HG03108 (cell line): ENCODE measurements around the gene SPRY4.
"Not testable (repeated sequence)": the region's sequence is repeated elsewhere in the genome, so short reads cannot be mapped to it uniquely, and the experiment has no call there.

Experiments
- ATAC-seq: cut with Tn5 transposase; IDR thresholded peaks from one replicate; pipeline ENCODE4 v1.9.1; 2021; ENCODE audit warnings: moderate library complexity; ENCODE audit not compliant: unreplicated experiment

Gene SPRY4

DNA sequence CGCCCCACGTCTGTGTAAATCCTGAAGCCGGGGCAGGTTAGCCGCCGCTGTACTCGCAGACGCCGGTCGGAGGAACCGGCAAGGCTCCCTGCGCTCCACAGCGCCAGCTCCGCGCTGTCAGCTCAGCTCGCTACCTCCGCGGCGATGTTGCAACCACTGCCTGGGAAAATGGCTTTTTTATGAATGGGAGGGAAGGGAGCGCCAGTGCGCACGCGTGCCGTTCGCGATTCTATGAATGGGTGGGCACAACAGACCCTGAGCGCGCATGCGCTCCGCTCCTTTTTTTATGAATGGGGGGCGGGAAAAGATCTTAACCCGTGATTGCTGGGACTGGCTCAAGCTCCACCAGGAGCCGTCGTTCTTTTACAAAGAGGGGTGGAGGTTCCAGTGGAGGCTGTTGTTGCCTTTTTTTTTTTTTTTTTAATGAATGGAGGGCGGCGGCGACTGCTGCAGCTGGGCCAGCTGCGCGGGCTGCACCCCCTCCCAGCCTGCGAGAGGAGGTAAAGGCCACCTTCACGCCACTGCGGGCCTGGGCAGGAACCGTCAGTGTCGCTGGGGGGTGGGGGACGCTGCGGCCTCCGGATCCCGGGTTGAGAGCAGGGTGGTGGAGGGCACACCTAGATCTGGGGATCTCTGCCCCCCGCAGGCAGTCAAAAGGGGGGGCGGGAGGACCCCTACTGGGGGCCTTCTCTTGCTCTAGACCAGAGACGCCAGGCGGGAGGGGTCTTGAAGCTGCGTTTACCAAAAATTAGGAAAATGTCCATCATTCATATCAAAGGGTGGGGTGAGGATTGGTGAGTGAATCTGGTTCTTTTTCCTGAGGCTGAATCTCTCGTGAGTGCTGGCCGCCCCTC, at the start of gene SPRY4:
Gene SPRY4 (minus strand): TSS at position 151 of the 854 bp plus-strand sequence. CDS start 9,913 bp downstream, outside the sequence.
- ATAC-seq = peak; percentile 69

DNA sequence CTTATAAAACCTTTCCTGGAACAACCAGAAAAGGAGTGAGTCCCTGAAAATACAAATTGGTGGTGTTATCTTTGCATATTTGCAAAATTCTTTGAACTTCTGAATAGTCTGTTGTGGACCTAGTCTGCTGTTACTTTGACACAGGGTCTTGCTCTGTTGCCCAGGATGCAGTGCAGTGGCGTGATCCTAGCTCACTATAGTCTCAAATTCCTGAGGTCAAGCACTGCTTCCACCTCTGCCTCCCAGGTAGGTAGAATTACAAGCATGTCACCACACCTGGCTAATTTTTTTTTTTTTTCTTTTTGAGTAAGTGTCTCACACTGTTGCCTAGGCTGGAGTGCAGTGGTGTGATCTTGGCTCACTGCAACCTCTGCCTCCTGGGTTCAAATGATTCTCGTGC, 43.7 kb upstream of the SPRY4 start:
- ATAC-seq = no peak

DNA sequence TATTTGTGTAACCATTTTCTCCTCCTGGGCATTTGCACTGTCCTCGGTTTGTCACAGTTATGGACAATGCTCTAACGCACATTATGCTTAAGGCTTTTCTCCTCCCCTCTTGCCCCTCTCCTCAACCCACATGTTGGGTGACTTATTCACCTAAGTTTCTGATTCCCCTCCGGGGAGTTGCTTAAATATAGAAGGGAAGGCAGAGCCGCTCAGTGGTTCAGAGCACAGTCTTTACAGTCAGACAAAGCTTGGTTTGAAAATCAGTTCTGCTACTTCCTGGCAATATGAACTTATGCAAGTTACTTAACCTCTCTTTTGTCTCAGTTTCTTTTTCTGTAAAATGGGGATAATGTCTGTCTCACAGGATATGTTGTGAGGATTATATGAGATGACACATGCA, 41.2 kb upstream of the SPRY4 start:
- ATAC-seq = no peak

DNA sequence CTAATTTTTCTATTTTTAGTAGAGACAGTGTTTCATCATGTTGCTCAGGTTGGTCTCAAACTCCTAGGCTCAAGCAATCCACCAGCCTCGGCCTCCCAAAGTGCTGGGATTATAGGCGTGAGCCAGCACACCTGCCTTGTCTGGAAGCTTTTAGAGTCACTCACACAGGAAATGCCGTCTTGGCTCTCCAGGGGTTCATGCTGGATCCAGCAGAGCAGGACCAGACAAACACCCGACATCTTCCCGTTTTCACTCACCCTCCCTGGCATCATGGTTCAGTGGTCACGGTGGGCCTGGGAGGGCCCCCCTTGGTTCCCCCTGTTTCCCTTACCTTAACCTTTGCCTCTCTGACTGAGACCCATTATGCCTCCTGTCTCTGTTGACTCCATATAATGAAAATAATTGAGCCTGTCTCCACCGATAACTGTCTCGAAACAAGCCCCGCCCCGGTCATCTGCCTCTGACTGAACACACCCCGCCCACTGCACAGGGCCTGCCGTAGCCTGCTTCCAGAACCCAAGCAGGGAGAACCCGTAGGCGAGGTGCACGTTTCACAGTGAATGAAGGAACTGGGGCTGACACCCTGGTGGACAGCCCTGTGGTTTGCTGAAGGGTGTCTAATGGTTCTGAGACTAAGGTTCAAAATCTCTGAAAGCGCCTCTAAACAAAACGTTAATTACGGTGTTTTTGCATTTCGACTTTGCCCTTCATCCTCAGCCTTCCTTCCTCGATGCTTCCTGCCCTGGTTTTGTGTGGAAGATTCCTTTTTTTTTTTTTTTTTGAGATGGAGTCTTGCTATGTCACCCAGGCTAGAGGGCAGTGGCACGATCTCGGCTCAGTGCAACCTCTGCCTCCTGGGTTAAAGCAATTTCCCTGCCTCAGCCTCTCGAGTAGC, 39.7 kb upstream of the SPRY4 start:
- ATAC-seq = no peak

DNA sequence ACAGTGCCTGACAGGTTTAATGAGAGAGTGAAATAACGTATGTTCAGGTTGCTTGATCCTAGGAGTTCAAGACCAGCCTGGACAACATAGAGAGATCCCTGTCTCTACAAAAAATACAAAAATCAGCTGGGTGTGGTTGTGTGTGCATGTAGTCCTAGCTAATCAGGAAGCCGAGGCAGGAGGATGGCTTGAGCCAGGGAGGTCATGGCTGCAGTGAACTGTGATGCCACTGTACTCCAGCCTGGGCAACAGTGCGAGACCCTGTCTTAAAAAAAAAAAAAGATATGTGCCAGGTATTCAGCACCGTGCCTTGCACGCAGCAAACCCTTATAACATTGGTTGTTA, 38.8 kb upstream of the SPRY4 start:
- no peak for ATAC-seq

GRCh38 chr5:142362193-142362592, 37.4 kb upstream of the SPRY4 start:
- not testable (repeated sequence) for ATAC-seq

GRCh38 chr5:142360607-142361120, 35.8 kb upstream of the SPRY4 start:
- no peak for ATAC-seq

DNA sequence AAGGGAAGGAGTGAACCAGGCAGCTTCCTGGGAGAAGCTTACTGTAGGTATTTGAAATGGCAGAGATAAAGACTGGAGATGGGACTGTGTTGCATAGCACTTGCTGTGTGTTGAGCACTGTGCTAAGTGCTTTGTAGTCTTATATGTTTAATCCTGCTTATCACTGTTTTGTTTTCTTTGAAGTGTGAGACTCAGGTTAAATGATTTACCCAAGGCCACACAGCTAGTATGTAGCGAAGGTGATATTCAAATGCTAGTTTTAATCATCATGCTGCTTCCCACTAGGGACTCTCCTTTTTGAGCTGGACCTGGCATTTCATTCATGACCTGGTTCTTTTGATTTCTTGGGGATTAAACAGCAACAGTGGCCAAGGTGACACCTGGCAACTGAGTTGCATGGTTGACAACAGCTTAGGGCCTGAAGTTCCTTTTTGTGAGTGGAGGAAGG, 35.3 kb upstream of the SPRY4 start:
- ATAC-seq = no peak

GRCh38 chr5:142358648-142359047, 33.8 kb upstream of the SPRY4 start:
- ATAC-seq = no peak

GRCh38 chr5:142358121-142358520, 33.3 kb upstream of the SPRY4 start:
- ATAC-seq = no peak

DNA sequence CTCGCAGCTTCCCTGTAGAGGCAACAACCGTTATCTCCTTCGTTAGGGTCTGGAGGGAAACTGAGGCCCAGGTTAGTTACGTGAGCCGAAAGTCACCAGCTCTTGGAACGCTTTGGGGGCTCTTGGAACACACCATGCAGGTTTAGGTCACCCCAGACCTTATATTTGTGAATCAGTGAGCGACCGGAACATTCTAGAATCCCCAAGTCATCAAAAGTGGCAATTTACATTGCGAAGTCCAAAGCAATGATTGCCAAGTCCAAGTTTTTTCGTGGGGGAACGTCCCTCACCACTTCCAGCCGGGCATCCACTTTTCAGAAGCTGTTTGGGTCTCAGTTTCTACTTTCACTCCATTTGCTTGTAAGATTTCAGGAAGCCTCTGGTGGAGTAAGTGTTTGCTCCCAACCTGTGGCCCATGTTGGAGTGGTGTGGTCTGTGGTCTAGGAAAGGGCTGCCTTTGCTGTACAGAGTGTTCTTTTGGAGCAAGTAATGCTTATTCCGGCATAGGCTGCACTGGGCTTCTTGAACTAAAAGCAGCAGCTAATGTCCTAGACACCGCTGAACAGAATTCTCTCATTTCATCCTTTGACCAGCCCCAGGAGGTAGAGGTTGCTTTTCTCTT, 32.8 kb upstream of the SPRY4 start:
- no peak for ATAC-seq

DNA sequence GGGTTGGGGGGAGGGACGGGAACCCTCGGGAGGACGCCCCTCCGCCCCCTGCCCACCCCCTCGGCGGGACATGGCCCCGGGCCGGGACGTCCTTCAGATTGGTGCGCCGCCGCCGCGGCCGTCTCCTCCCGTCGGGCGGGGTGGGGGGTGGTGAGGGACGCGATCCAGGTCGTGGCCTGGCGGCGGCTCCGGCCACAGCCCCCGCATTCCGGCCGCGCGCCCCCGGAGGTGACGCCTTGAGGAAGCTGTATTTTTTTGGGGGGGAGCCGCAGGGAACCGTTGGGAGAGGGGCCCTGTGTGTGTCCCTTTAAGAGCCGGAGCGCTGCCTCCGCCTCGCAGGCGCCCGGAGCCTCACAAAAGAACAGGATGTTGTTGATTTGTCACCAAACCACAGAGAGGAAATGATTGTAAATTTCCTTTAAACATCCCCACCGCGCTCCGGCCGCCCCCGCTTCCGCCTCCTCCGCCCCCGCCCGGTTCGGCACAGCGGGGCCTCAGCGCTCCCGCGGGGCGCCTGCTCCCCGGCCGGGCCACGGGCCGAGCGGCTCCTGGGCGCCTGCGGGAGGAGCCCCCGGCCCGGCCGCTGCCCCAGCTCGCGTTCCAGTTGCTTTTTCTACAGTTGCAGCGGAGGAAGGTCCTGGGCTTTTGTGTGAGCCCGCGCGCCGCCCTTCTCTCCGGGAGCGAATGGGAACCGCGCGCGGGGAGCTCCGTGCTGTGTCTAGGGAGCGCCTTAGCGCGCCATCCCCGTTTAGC, 32.1 kb upstream of the SPRY4 start:
- ATAC-seq = peak; percentile 91

- ATAC-seq = no peak
Measured at GRCh38 chr5:142356349-142356715, 31.5 kb upstream of the SPRY4 start.

- no peak for ATAC-seq
Measured at GRCh38 chr5:142353071-142353472, 28.3 kb upstream of the SPRY4 start.

DNA sequence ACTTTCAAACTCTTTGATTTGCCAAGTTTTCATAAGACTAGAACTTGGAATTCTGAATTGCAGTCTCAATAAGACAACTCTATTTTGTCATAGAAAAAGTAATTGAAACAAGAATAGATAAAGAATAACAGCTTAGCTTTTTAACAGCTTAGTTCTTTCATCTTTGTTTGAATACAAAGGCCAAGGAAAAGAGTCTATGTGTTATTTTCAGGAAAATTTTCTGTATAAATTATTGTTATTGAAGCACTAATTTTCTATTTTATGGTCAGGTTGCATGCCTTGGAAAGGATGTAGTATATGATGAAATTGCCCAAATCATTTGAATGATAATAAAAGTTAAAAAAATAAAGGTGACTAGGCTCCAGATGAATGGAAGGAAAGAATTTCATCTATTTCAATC, 25.2 kb upstream of the SPRY4 start:
- ATAC-seq = no peak

DNA sequence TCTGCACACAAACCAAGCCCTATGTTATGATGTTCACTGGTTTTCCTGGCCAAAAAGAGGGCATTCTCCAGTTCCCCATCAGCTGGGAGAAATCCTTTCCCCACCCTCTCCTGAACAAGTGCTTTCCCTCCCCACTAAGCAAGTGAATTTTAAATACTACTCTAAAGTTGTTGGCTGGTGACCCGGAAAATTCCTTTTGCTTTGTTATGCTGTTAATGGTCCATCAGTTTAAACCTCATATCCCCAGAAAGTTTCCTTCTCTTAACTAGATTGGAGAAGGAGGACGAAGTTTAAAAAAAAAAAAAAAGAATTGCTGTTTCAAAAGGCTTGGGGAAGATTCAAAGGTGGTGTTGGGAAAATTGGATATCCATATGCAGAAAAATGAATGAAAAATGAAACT, 21.9 kb upstream of the SPRY4 start:
- ATAC-seq = no peak

GRCh38 chr5:142344915-142345314, 20.1 kb upstream of the SPRY4 start:
- not testable (repeated sequence) for ATAC-seq

- no peak for ATAC-seq
Measured at GRCh38 chr5:142343531-142343930, 18.7 kb upstream of the SPRY4 start.

- no peak for ATAC-seq
Measured at GRCh38 chr5:142342128-142342981, 17.5 kb upstream of the SPRY4 start.

DNA sequence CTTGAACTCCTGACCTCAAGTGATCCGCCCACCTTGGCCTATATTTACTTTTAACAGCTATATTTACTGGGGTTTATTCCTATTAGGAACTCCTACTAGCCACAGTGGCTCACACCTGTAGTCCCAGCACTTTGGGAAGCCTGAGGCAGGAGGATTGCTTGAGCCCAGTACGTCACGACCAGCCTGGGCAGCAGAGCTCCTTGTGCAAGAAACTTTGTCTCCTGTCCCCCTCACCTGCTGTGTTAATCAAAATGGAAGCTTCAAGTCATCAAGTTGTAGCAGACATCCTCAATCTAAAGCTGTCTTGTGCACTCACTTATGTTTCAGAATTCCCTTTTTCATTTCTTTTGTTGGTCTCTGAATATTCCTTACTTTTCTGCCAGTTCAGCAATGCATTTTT, 15.0 kb upstream of the SPRY4 start:
- ATAC-seq = no peak
